HFFc6 (cell line): Measurements from ENCODE around the gene TMUB1. TPM values are rescaled to one million over a fixed set of nuclear protein-coding genes. Genes with fewer than 3 reads are reported as not detected.
A peak's percentile ranks its signal among the peaks of the same experiment; 100 is the strongest.

Experiments used
- DNase-seq: peaks from one replicate; pipeline ENCODE4 v3.0.0-alpha.2; 2018
- H3K27ac Mint-ChIP-seq: 2 replicates; pipeline ENCODE4 v1.8.0; 2020; ENCODE audit warnings: mild to moderate bottlenecking, mixed read lengths
- H3K27me3 Mint-ChIP-seq: 2 replicates; pipeline ENCODE4 v1.8.0; 2021; ENCODE audit warnings: mild to moderate bottlenecking, moderate library complexity, mixed read lengths; ENCODE audit not compliant: insufficient read depth
- H3K36me3 Mint-ChIP-seq: 2 replicates; pipeline ENCODE4 v1.8.0; 2021; ENCODE audit warnings: low read depth, mixed read lengths
- H3K4me1 Mint-ChIP-seq: 2 replicates; pipeline ENCODE4 v1.8.0; 2020; ENCODE audit warnings: low read depth, mixed read lengths
- H3K4me3 Mint-ChIP-seq: 2 replicates; pipeline ENCODE4 v1.8.0; 2020; ENCODE audit warnings: mild to moderate bottlenecking, moderate library complexity, mixed read lengths
- H3K9me3 Mint-ChIP-seq: 2 replicates; pipeline ENCODE4 v1.8.0; 2020; ENCODE audit warnings: mild to moderate bottlenecking, mixed read lengths
- total RNA-seq, 6 experiments: library from RNA; stranded (reverse); fragmentation: NEBNext Ultra II Directional; extraction: Animal tissue kit (Norgen Biotek cat#: 25700); gene quantifications; 2 replicates in 1 of 6; 3 replicates in 5 of 6; pipeline ENCODE4 v1.2.3, GENCODE V29; 2021
- TF ChIP-seq, protein P1 (sequence below): fragments of 200-600 bp; sonication (generic); IDR thresholded peaks from 2 replicates; pipeline ENCODE4 v1.5.0; 2021; ENCODE audit warnings: antibody characterized with exemption, mild to moderate bottlenecking

TMUB1 gene
- total RNA-seq, 6 experiments from 2014 or later, result 44.0 to 57.8 (median 51.9) TPM

DNA sequence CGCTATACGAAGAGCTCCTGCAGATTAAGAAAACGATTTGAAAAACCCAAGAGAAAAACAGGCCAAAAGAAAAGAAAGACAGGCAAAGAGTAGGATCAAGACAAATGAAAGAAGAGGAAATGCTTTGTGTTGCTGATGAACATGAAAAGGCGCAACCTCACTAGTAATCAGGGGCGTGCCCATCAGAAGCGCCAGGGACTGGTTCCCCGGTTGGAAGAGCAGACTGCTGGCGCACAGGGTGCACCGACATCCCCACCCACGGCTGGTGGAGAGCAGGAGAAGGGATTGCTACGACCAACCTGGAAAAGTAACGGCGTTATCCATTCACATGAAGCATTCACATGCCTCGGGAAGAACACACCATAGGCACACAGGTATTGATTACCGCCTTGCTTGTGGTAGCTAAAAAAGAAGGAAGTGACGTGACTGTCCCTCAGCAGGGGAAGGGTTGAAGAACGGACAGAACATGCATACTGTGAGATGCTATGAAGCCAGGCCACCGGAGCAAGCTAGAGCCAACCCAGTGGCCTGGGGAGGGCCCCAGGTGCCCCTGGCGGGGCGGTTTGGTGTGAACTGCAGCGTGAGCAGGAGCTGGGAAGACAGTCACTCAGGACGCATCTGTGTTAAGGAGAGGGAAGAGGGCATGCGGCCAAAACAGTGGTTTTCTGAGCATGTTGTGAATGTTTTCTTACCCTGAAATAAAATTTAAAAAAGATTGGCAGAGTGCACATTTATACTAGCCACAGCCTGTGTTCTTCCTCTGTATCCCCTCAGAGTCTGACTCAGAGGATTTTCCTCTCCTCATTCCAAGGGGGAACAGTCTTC, 21.3 kb upstream of the TMUB1 start:
- peaks cover 30% of the 10 kb centered on the region for H3K4me1 Mint-ChIP-seq
- H3K27me3 Mint-ChIP-seq, result no peaks in the 10 kb centered on the region
- TF ChIP-seq, protein P1, sequence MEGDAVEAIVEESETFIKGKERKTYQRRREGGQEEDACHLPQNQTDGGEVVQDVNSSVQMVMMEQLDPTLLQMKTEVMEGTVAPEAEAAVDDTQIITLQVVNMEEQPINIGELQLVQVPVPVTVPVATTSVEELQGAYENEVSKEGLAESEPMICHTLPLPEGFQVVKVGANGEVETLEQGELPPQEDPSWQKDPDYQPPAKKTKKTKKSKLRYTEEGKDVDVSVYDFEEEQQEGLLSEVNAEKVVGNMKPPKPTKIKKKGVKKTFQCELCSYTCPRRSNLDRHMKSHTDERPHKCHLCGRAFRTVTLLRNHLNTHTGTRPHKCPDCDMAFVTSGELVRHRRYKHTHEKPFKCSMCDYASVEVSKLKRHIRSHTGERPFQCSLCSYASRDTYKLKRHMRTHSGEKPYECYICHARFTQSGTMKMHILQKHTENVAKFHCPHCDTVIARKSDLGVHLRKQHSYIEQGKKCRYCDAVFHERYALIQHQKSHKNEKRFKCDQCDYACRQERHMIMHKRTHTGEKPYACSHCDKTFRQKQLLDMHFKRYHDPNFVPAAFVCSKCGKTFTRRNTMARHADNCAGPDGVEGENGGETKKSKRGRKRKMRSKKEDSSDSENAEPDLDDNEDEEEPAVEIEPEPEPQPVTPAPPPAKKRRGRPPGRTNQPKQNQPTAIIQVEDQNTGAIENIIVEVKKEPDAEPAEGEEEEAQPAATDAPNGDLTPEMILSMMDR, result no peak
- H3K4me3 Mint-ChIP-seq, result peak overlapping the region; percentile 24; the same call in 1 of the 2 replicates
- peak overlapping the region; percentile 61 for H3K27ac Mint-ChIP-seq
- no peaks in the 10 kb centered on the region for H3K36me3 Mint-ChIP-seq
- peak; percentile 51 for DNase-seq
- H3K9me3 Mint-ChIP-seq, result no peaks in the 10 kb centered on the region

DNA sequence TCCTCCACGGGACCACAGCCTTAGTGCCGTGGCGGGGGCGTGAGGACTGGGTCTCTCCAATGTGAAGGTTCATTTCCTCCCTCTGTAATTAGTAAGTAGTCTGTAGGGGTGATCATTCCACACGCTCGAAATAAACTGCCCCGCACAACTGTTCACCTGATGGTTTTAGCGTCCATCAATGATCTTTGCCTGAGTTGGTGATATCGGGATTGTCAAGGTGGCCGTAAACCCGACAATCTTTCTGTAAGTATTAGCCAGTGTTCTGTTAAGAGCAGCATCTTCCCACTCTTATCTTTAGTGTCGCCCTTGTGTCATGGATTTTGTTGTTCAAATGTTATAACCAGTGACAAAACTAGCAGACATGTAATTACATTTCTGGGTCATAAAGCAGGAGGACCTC, 20.7 kb upstream of the TMUB1 start:
- Mint-ChIP-seq H3K4me1 (peaks cover 24% of the 10 kb centered on the region), H3K4me3 (no peak overlapping the region), H3K36me3 (no peaks in the 10 kb centered on the region), H3K9me3 (no peaks in the 10 kb centered on the region), H3K27me3 (no peaks in the 10 kb centered on the region), H3K27ac (no peak overlapping the region; the same call in 1 of the 2 replicates)
- DNase-seq, result no peak
- TF ChIP-seq, protein P1, result no peak

DNA sequence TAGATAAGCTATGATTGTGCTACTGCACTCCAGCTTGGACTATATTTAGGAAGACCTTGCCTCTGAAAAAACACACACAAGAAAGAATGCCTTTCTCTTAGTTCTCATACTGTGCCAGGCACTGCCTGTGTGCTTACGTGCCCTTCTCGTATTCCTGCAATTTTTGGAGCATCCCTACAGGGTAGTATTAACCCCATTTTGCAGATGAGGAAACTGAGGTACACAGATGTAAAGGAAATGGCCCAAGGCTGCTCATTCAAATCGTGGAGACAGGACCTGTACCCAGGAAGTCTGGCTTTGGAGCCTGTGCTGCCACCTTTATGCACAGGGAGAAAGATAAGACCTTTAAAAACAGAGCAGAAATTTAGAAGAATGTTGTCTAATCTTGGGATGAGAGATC, 19.7 kb upstream of the TMUB1 start:
- no peaks in the 10 kb centered on the region for H3K27me3 Mint-ChIP-seq
- no peaks in the 10 kb centered on the region for H3K36me3 Mint-ChIP-seq
- TF ChIP-seq, protein P1, result no peak
- peak overlapping the region; percentile 1; the same call in 1 of the 2 replicates for H3K27ac Mint-ChIP-seq
- H3K4me1 Mint-ChIP-seq, result peaks cover 18% of the 10 kb centered on the region
- no peak overlapping the region for H3K4me3 Mint-ChIP-seq
- DNase-seq, result no peak
- no peaks in the 10 kb centered on the region for H3K9me3 Mint-ChIP-seq

DNA sequence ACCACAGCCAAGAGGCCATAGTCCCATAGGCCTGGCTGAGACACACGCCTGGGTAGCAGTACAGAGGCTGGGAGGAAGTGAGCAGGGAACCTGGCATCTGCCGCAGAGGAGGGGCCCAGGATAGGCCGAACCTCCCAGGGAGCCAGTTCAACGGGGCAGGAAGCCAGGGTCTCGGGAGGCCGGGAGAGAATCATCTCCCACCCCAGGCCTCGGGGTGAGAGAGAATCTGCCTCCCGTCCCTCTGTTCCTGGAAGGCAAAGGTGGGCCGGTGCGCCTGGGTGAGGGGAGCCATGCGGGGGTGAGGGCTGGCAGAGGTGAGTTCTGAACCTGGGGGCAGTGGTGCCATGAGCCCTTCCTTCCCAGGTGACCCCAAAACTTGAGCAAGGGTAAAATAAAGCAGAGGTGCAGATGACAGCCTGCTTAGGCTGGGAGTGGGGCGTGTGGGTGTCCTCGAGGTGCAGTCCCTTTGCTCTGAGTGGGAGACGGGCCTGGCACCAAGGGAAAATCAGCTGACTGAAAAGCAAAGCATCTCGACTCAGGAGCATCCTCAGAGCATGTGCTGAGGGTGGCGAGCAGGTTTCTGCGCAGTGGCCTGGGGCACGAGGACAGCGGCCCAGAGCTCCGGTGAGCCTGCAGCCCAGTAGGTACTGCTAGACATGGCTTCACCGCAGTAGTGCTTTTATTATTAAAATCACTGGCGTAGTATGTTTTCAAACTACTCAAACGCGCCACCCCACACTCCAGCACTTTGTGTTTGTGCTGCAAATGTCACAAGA, 18.5 kb upstream of the TMUB1 start:
- no peak for DNase-seq
- peaks cover 18% of the 10 kb centered on the region for H3K4me1 Mint-ChIP-seq
- H3K27ac Mint-ChIP-seq, result no peak overlapping the region
- H3K27me3 Mint-ChIP-seq, result no peaks in the 10 kb centered on the region
- no peaks in the 10 kb centered on the region for H3K36me3 Mint-ChIP-seq
- no peaks in the 10 kb centered on the region for H3K9me3 Mint-ChIP-seq
- H3K4me3 Mint-ChIP-seq, result no peak overlapping the region
- TF ChIP-seq, protein P1, result no peak

DNA sequence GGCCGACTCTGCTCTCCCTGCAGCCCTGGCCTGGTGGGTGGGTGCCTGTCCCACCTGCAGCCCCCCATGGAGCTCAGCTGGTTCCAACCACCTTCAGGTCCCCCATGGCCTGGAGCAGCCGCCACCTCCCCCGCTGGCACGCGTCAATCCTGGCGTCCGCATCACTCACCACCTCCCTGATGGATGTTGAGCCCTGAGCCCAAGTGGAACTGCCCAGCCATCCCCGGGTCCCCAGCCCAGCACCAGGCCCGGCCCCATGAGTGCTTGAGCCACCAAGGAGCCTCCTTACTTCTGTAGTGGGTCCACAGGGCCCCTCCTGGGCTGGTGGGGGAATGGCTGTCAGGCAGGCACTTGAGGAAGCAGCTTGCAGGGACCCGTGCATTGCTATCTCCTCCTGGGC, 17.6 kb upstream of the TMUB1 start:
- Mint-ChIP-seq H3K4me1 (peaks cover 21% of the 10 kb centered on the region), H3K4me3 (no peak overlapping the region), H3K9me3 (no peaks in the 10 kb centered on the region), H3K27ac (no peak overlapping the region), H3K36me3 (no peaks in the 10 kb centered on the region), H3K27me3 (no peaks in the 10 kb centered on the region)
- DNase-seq, result no peak
- TF ChIP-seq, protein P1, result no peak
